Effector memory CD4-positive, alpha-beta T cell (primary cell): ENCODE measurements around the gene PSMA5.

Experiments used
- DNase-seq, 3 donors: peaks; one replicate each; pipeline ENCODE4 v3.0.0-alpha.2; 2020
- H3K27ac ChIP-seq: 2 replicates; pipeline ENCODE4 v1.7.0; 2013; ENCODE audit warnings: mild to moderate bottlenecking, low read length, moderate library complexity; ENCODE audit not compliant: insufficient read depth, poor library complexity, severe bottlenecking
- H3K27me3 ChIP-seq: replicated peaks from 2 replicates; pipeline ENCODE4 v1.7.0; 2013; ENCODE audit warnings: mild to moderate bottlenecking, low read length; ENCODE audit not compliant: insufficient read depth, control insufficient read depth, poor library complexity, severe bottlenecking
- H3K36me3 ChIP-seq: 2 replicates; pipeline ENCODE4 v1.7.0; 2013; ENCODE audit warnings: mild to moderate bottlenecking, low read length, moderate library complexity; ENCODE audit not compliant: control insufficient read depth, insufficient read depth
- H3K4me1 ChIP-seq: 2 replicates; pipeline ENCODE4 v1.7.0; 2013; ENCODE audit warnings: low read length, mild to moderate bottlenecking; ENCODE audit not compliant: control insufficient read depth, insufficient read depth, poor library complexity, severe bottlenecking
- H3K4me3 ChIP-seq: 2 replicates; pipeline ENCODE4 v1.7.0; 2013; ENCODE audit warnings: low read length, low read depth, mild to moderate bottlenecking; ENCODE audit not compliant: insufficient read depth, poor library complexity, severe bottlenecking
- H3K9me3 ChIP-seq: 2 replicates; pipeline ENCODE4 v1.7.0; 2013; ENCODE audit warnings: mild to moderate bottlenecking, low read length, moderate library complexity; ENCODE audit not compliant: control insufficient read depth

Gene PSMA5

DNA sequence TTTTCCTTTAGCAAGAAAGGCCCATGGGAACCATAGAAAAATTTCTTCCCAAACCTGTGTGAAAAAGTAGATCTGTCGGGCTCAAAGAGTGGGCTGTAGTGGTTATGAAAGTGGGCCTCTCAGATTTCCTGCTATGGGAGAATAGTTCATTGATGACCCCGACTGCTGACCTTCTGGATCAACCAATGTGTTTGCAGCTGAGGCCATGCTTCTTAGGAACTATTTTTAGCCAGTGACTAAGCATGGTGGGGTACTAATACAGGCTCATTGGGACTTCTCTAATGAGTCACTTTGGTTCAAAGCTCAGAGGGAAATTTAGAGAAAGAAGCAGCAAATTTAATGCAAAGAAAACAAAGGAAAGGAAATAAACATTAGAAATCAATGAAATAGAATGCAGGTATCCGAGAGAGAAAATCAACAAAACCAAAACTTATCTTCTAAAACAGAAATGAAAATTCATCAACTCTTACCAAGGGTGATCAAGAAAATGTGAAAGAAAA lies 12.6 kb upstream of the PSMA5 start:
- Histone ChIP-seq H3K9me3 (no peaks in the 10 kb centered on the region), H3K27me3 (peaks cover 6% of the 10 kb centered on the region), H3K4me3 (no peak overlapping the region), H3K36me3 (no peaks in the 10 kb centered on the region), H3K4me1 (no peaks in the 10 kb centered on the region), H3K27ac (no peak overlapping the region)
- no peak for DNase-seq

DNA sequence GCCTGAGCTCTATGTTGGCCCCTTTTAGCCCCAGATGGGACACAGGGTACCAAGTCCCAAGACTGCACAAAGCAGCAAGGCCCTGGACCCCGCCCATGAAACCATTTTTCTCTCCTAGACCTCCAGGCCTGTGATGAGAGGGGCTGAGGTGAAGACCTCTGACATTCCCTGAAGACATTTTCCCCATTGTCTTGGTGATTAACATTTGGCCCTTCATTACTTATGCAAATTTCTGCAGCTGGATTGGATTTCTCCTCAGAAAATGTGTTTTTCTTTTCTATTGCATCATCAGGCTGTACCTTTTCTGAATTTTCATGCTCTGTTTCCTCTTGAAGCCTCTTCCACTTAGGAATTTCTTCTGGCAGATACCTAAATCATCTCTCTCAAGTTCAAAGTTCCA lies 8.2 kb upstream of the PSMA5 start:
- no peaks in the 10 kb centered on the region for H3K4me1 ChIP-seq
- H3K27ac ChIP-seq: no peak overlapping the region
- no peaks in the 10 kb centered on the region for H3K9me3 ChIP-seq
- no peak overlapping the region for H3K4me3 ChIP-seq
- H3K36me3 ChIP-seq: no peaks in the 10 kb centered on the region
- no peak for DNase-seq
- no peaks in the 10 kb centered on the region for H3K27me3 ChIP-seq

DNA sequence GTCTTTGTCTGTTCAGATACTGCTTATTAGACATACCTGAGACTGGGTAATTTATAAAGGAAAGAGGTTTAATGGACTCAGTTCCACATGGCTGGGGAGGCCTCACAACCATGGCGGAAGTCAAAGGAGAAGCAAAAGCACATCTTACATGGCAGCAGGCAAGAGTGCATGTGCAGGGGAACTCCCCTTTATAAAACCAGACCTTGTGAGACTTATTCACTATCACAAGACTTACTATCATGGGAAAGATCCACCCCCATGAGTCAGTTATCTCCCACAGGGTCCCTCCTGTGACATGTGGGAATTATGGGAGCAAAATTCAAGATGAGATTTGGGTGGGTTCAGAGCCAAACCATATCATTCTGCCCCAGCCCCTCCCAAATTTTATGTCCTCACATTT lies 7.1 kb upstream of the PSMA5 start:
- no peaks in the 10 kb centered on the region for H3K4me1 ChIP-seq
- H3K27me3 ChIP-seq: no peaks in the 10 kb centered on the region
- DNase-seq: no peak
- H3K27ac ChIP-seq: no peak overlapping the region
- H3K9me3 ChIP-seq: no peaks in the 10 kb centered on the region
- no peak overlapping the region for H3K4me3 ChIP-seq
- no peaks in the 10 kb centered on the region for H3K36me3 ChIP-seq

DNA sequence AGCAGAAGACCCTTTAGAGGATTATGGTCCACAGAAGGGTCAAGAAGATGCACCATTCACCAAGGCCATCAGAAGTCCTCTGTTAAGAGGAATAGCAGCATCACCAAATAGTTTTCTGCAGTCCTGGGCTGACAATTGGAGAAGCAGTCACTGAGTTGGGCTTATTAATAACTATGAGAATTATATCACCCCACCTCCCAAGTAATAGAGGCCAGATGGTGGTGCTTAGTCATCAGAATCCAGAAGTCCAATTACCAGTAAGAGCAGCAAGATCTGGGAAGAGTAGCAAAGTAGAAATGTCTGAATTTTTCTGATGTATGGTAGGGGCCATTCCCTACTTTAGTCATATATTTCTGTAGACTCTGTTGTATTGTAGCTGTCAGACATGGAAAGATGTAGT lies 6.1 kb upstream of the PSMA5 start:
- H3K36me3 ChIP-seq: no peaks in the 10 kb centered on the region
- H3K4me3 ChIP-seq: no peak overlapping the region
- H3K4me1 ChIP-seq: no peaks in the 10 kb centered on the region
- H3K9me3 ChIP-seq: no peaks in the 10 kb centered on the region
- H3K27me3 ChIP-seq: no peaks in the 10 kb centered on the region
- no peak for DNase-seq
- H3K27ac ChIP-seq: no peak overlapping the region

DNA sequence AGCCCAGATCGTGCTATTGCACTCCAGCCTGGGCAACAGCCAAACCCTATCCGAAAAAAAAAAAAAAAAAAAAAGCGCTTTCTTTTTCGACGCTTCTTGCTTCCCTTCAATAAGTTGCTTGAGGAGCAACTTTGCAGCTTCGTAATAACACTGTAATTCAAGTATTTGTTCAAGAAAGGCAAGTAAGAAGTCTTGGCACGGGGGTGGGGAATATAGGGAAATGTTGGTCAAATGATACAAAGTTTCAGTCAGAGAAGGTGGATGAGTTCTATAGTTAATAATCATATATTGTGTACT lies 871 bp upstream of the PSMA5 start:
- DNase-seq: no peak
- Histone ChIP-seq H3K4me3 (peak overlapping the region; percentile 73), H3K4me1 (peaks cover 7% of the 10 kb centered on the region), H3K27me3 (no peaks in the 10 kb centered on the region), H3K27ac (peak overlapping the region; percentile 91), H3K36me3 (no peaks in the 10 kb centered on the region), H3K9me3 (no peaks in the 10 kb centered on the region)

DNA sequence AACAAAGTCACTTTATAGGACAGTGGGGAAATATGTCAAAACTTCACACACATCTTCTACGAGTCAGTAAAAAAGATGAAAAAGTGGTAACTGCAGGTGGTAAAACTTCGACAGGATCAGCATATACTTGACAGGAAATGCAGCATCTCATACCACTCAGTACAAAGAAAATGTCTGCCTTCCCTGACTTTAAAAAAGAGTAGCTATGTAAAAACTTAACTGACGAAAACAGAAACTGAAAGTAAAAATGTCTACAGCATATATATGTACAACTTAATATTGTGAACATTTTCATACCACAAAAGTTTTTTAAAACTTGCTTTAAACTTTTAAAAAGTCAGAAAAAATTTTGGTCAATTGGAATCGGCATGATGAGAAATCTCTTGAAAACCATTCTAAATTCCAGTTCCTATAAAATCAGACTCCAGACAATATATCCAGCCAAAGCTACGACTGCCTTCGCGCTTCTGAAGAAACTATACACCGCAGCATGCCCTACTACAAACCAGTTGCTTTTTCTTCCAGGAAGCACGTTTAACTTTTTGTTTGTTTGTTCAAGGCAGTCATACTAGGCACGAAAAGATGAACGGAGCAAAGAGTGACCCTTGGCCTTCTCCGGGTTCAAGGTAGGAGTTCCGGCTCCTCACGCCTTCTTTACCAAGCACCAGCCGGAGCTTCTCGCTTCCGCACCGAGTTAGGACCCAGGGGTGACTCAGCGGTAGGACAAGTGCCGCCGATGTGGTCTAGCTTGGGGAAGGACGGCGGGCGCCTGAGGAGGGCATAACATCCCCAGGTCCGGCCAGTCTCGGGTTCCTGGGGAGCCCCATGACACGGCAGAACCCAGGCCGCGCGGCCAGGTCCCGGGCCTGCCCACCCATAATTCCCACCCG lies 612 bp downstream of the PSMA5 start:
- no peaks in the 10 kb centered on the region for H3K27me3 ChIP-seq
- peak overlapping the region; percentile 91 for H3K27ac ChIP-seq
- DNase-seq: peak in 2 of 3 donors; percentile 47 to 55
- peak overlapping the region; percentile 73 for H3K4me3 ChIP-seq
- H3K4me1 ChIP-seq: peaks cover 7% of the 10 kb centered on the region
- H3K36me3 ChIP-seq: peaks cover 9% of the 10 kb centered on the region
- no peaks in the 10 kb centered on the region for H3K9me3 ChIP-seq

DNA sequence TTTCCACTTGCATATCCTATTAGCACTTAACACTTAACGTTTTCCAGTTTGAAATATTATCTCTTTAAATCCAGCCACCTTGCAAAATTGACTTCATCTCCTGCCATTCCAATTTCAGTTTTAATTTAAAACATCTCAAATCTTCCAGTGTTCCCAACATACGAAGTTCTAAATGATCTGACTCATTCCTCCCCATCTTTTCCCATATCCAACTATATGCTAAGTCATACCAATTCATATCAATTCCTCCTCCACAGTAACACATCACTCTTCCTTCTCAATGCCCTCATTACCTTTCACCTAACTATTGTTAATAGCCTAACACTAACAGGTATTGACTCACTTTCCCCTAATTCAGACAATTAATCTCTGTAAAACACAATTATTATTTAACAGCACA lies 2.8 kb downstream of the PSMA5 start:
- Histone ChIP-seq H3K4me3 (no peak overlapping the region), H3K27ac (peak overlapping the region; percentile 26), H3K27me3 (no peaks in the 10 kb centered on the region), H3K36me3 (peaks cover 25% of the 10 kb centered on the region), H3K4me1 (peaks cover 7% of the 10 kb centered on the region), H3K9me3 (no peaks in the 10 kb centered on the region)
- DNase-seq: no peak

DNA sequence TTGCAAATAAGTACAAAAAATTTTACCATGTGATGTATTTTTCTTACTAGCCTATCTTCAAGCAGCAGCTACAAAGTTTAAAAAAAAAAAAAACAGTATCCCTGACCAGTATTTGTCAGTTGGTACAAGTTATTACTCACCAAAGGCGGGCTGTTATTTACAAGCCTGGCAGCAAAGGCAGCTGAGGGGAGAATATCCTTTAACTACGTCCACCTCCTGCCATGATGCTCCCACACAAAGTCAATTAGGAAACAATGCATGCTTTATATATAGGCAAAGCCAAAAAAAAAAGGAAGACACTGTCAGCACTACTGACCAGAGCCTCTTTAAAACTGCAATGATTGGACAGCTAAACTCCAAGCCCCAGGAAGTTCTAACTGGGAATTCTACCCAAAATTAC lies 13.7 kb downstream of the PSMA5 start:
- Histone ChIP-seq H3K27ac (no peak overlapping the region), H3K36me3 (peaks cover 88% of the 10 kb centered on the region), H3K4me3 (no peak overlapping the region), H3K4me1 (no peaks in the 10 kb centered on the region), H3K9me3 (no peaks in the 10 kb centered on the region), H3K27me3 (no peaks in the 10 kb centered on the region)
- DNase-seq: no peak

DNA sequence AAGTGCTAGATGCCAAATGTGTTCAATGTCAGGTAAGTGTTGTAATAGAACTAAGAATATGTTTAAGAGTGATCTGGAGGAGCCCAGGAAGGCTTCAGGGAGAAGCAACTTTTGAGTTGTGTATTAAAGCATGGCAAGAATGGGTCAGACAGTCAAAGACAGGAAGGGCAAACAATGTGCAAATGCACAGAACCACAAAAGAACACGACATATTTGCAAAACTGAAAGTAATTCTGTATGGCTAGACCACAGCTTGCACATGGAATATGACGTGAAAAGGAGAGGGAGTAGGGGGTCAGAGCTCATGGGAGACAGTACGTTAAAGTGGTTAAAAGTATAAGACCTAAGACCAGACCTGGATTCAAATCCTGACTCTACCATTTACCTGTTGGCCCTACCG lies 21.4 kb downstream of the PSMA5 start:
- peaks cover 45% of the 10 kb centered on the region for H3K36me3 ChIP-seq
- H3K27ac ChIP-seq: no peak overlapping the region
- H3K4me1 ChIP-seq: no peaks in the 10 kb centered on the region
- no peaks in the 10 kb centered on the region for H3K27me3 ChIP-seq
- H3K9me3 ChIP-seq: no peaks in the 10 kb centered on the region
- DNase-seq: no peak
- H3K4me3 ChIP-seq: no peak overlapping the region

DNA sequence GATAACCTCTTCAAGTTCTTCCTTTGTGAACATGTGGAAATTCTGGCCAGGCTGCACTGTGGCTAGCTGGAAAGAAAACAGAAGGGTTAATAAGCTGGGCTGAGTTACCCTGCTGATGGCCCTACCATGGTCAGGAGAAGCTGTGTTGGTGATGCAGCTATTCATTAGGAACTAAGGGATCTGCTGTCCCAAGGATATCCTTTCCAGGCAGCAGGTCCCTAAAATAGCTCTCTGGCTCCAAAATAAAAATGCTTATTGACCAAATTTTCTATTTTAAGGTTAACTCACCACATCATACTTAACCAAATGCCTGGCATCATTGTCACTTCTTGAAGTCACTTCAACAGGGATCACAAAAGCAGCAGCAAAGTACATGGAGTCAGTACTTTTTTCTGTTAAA lies 24.2 kb downstream of the PSMA5 start:
- Histone ChIP-seq H3K27ac (no peak overlapping the region), H3K9me3 (no peaks in the 10 kb centered on the region), H3K27me3 (peaks cover 1% of the 10 kb centered on the region), H3K4me1 (peaks cover 8% of the 10 kb centered on the region), H3K36me3 (peaks cover 21% of the 10 kb centered on the region), H3K4me3 (no peak overlapping the region)
- no peak for DNase-seq
